Spleen (tissue), 11 donors: ENCODE results near the gene IL10. TPM values are rescaled to one million over a fixed set of nuclear protein-coding genes. Genes with fewer than 3 reads are reported as not detected.

Experiments used
- DNase-seq: peaks from one replicate; pipeline ENCODE4 v3.0.0-alpha.2; 2020
- H3K27ac ChIP-seq, 8 donors: fragments of 200-600 bp; sonication (generic) in 7 of 8; 1 replicate in 4 of 8; 2 replicates in 4 of 8; pipeline versions ENCODE4 v1.5.0 to v1.8.0; 2016 to 2021; ENCODE audit warnings: inconsistent platforms in 4 of 8, mild to moderate bottlenecking in 4 of 8, moderate library complexity in 1 of 8
- H3K27me3 ChIP-seq, 7 donors: fragments of 200-600 bp; sonication (generic) in 6 of 7; replicated peaks in 1 of 7; 1 replicate in 4 of 7; 2 replicates in 3 of 7; pipeline versions ENCODE4 v1.5.0 to v1.8.0; 2016 to 2021; ENCODE audit warnings: inconsistent platforms in 3 of 7, mild to moderate bottlenecking in 1 of 7
- H3K36me3 ChIP-seq, 6 donors: fragments of 200-600 bp; sonication (generic) in 5 of 6; 1 replicate in 4 of 6; 2 replicates in 2 of 6; pipeline versions ENCODE4 v1.5.0 to v1.8.0; 2016 to 2021; ENCODE audit warnings: inconsistent platforms in 2 of 6
- H3K4me1 ChIP-seq, 6 donors: fragments of 200-600 bp; sonication (generic) in 5 of 6; 1 replicate in 3 of 6; 2 replicates in 3 of 6; pipeline versions ENCODE4 v1.5.0 to v1.8.0; 2016 to 2021; ENCODE audit warnings: inconsistent platforms in 3 of 6
- H3K4me3 ChIP-seq, 8 donors: fragments of 200-600 bp; sonication (generic) in 7 of 8; 1 replicate in 4 of 8; 2 replicates in 4 of 8; pipeline versions ENCODE4 v1.5.0 to v1.8.0; 2016 to 2021; ENCODE audit warnings: inconsistent platforms in 4 of 8, mild to moderate bottlenecking in 4 of 8, moderate library complexity in 2 of 8
- H3K9me3 ChIP-seq, 8 donors: fragments of 200-600 bp; sonication (generic) in 7 of 8; 1 replicate in 4 of 8; 2 replicates in 4 of 8; pipeline versions ENCODE4 v1.5.0 to v1.8.0; 2016 to 2021; ENCODE audit warnings: inconsistent platforms in 4 of 8
- POLR2A ChIP-seq, 3 donors: fragments of 450-650 bp; IDR thresholded peaks; one replicate each; pipeline ENCODE4 v1.5.1; 2017; ENCODE audit warnings: antibody characterized with exemption in 3 of 3, mild to moderate bottlenecking in 1 of 3
- POLR2AphosphoS5 ChIP-seq, 3 donors: sonication (generic); formaldehyde crosslinking; IDR thresholded peaks; one replicate each; pipeline ENCODE4 v1.5.1; 2017; ENCODE audit warnings: antibody characterized with exemption in 3 of 3
- WGBS, 5 donors: extraction: QIAGEN DNeasy Blood & Tissue Kit in 3 of 5; methylation state at CpG; one replicate each; pipeline versions ENCODE4 v1.1.5 to v1.1.7; 2013 to 2018; 5-methylcytosine and 5-hydroxymethylcytosine counted together
- intact Hi-C: fragments of 100-400 bp; cut with DNase I; formaldehyde crosslinking; loops from one replicate; pipeline ENCODE4 v1.15.0; 2023; ENCODE audit warnings: low total_unique reads
- polyA plus RNA-seq, 3 donors: library from polyadenylated mRNA; stranded (reverse); fragments of 200-250 nt; gene quantifications; one replicate each; pipeline ENCODE4 v1.2.1, GENCODE V29; 2013
- total RNA-seq, 7 donors: library from RNA; depleted of rRNA in 3 of 7; stranded (reverse); fragments of >200 nt in 3 of 7; fragmentation: NEBNext Ultra II Directional in 4 of 7; extraction: Animal tissue kit (Norgen Biotek cat#: 25700) in 4 of 7; gene quantifications; one replicate each; pipeline versions ENCODE4 v1.1.0 to v1.2.1, GENCODE V29; 2016 to 2021
- TF ChIP-seq, protein P1 (sequence below), 11 experiments: fragments of 200-600 bp in 7 of 11; fragments of 450-650 bp in 4 of 11; sonication (generic) in 4 of 11; IDR thresholded peaks in 8 of 11; conservative IDR thresholded peaks in 3 of 11; 1 replicate in 7 of 11; 2 replicates in 4 of 11; pipeline versions ENCODE4 v1.4.0 to v1.8.0; 2016 to 2021; ENCODE audit warnings: antibody characterized with exemption in 11 of 11, inconsistent platforms in 4 of 11, mild to moderate bottlenecking in 1 of 11
- donor health status: healthy with polysubstance abuse.
- donor health status: DM: no; HTN: no; CAD: no; lungs with moderate emphysema.
- donor health status: DM: no; HTN: no; CAD: no.
- donor health status: Bipolar disorder and iron deficiency.
- donor health status: healthy.
- donor health status: DM: no; HTN: no; CAD: no.
- donor health status: DM: yes; HTN: yes; CAD: no.

Gene IL10
- total and polyA plus RNA-seq, 10 donors, result 3.0 to 23.2 (median 5.2) TPM

DNA sequence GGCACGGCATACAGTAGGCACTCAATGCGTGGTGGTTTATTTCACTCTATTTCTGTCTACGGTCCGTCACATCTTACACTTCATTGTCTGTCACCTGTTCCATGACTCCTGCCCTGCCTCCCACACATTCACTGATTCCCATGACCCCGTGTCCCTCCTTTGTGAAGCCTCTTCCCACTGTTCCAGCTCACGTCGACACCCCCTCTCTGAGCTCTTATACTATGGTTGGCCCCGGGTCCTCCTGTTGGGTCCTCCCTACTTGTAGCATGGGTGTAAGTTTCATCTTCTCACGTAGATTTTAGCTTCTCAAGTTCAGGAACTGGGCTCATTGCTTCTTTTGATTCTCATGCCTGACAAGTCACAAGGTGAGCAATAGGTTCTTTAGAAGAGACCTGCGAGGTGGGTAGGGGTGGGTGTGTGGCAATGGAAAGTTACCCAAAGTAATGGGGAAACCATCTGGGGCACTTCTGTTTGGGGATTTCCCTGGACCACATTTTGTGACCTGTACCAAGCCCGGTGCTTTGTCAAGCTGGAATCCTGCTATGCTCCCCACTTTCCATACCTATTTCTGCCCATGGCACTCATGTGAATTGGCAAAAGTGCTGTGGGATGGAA, 22.1 kb upstream of the IL10 start:
- Histone ChIP-seq H3K4me1 (peaks cover 0 to 72% (median 25%) of the 10 kb centered on the region in 6 donors), H3K9me3 (no peaks in the 10 kb centered on the region), H3K36me3 (no peaks in the 10 kb centered on the region), H3K4me3 (no peak overlapping the region), H3K27me3 (no peaks in the 10 kb centered on the region), H3K27ac (peak overlapping the region in 1 of 8 donors; percentile 9)
- no peak for TF ChIP-seq POLR2AphosphoS5 (IDR thresholded peaks at IDR 0.05)
- TF ChIP-seq, protein P1, sequence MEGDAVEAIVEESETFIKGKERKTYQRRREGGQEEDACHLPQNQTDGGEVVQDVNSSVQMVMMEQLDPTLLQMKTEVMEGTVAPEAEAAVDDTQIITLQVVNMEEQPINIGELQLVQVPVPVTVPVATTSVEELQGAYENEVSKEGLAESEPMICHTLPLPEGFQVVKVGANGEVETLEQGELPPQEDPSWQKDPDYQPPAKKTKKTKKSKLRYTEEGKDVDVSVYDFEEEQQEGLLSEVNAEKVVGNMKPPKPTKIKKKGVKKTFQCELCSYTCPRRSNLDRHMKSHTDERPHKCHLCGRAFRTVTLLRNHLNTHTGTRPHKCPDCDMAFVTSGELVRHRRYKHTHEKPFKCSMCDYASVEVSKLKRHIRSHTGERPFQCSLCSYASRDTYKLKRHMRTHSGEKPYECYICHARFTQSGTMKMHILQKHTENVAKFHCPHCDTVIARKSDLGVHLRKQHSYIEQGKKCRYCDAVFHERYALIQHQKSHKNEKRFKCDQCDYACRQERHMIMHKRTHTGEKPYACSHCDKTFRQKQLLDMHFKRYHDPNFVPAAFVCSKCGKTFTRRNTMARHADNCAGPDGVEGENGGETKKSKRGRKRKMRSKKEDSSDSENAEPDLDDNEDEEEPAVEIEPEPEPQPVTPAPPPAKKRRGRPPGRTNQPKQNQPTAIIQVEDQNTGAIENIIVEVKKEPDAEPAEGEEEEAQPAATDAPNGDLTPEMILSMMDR (IDR thresholded peaks at IDR 0.05 in 8 of 11, conservative IDR thresholded peaks at IDR 0.05 in 3 of 11), result no peak
- no peak for TF ChIP-seq POLR2A (IDR thresholded peaks at IDR 0.05)
- intact Hi-C loops, result no loop called here
- DNase-seq, result no peak
- 73 to 83% (median 79%) methylated on average over 11 of the region's 11 CpGs for WGBS, 5 donors

DNA sequence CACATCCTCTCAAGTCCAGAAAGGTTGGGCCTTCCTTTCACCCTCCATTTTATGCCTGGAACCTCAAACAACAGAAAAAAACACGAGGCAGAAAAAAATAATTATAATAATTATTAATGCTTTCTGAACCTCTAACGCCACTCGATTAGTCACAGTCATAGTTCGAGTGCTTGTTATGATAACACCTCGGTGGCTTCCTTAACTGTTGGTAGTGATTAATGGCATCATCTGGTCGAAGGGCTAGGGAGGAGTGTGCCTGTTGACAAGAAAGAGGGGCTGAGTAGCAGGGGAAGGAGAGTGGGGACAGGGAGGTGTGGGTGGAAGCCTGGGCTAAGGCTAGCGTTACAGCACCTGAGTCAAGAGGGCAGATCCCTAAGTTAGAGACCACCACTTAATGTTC, 21.3 kb upstream of the IL10 start:
- Histone ChIP-seq H3K4me3 (no peak overlapping the region), H3K27me3 (no peaks in the 10 kb centered on the region), H3K27ac (no peak overlapping the region), H3K9me3 (no peaks in the 10 kb centered on the region), H3K36me3 (no peaks in the 10 kb centered on the region), H3K4me1 (peaks cover 0 to 72% (median 25%) of the 10 kb centered on the region in 6 donors)
- WGBS, 5 donors, result 58 to 70% (median 62%) methylated on average over 7 of the region's 7 CpGs
- intact Hi-C loops, result no loop called here
- no peak for DNase-seq
- TF ChIP-seq POLR2A (IDR thresholded peaks at IDR 0.05) (no peak), POLR2AphosphoS5 (IDR thresholded peaks at IDR 0.05) (no peak)
- TF ChIP-seq, protein P1 (IDR thresholded peaks at IDR 0.05 in 8 of 11, conservative IDR thresholded peaks at IDR 0.05 in 3 of 11), result no peak

DNA sequence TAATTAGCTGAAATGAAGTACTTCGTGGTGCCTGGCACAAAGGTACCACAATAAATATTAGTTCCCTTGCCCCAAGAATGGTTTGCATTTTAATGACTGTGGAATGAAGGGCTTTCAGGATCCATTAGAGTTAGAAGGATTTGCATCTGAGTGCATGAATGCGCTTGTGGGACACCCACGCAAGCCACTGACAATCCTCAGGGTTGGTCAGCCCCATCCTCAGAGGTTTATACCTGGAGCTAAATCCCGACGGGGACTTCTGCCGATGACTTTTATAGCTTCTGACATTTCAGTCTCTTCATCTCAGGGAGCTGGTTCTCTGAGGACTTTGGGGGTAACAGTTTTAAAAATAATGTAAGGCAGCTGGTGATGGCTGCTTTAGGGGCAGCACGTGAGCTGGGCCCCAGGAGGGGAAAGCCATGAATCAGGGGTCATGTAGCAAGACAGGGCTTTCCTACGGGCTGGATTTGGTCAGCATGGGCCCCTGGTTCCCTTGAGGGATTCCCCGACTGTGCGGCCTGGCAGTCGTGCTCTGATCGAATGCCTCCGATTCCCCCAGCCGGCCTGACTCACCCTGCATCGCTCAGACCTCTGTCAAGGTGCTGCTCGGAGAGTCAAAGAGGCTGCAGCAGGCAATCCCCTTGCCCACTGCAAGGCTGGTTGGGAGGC, 20.8 kb upstream of the IL10 start:
- 71 to 87% (median 79%) methylated on average over 16 of the region's 16 CpGs for WGBS, 5 donors
- Histone ChIP-seq H3K9me3 (no peaks in the 10 kb centered on the region), H3K27ac (no peak overlapping the region), H3K27me3 (no peaks in the 10 kb centered on the region), H3K4me1 (peaks cover 0 to 68% (median 21%) of the 10 kb centered on the region in 6 donors), H3K36me3 (no peaks in the 10 kb centered on the region), H3K4me3 (no peak overlapping the region)
- DNase-seq, result no peak
- TF ChIP-seq, protein P1 (IDR thresholded peaks at IDR 0.05 in 8 of 11, conservative IDR thresholded peaks at IDR 0.05 in 3 of 11), result no peak
- TF ChIP-seq POLR2AphosphoS5 (IDR thresholded peaks at IDR 0.05), result no peak
- no peak for TF ChIP-seq POLR2A (IDR thresholded peaks at IDR 0.05)
- intact Hi-C loops, result no loop called here

DNA sequence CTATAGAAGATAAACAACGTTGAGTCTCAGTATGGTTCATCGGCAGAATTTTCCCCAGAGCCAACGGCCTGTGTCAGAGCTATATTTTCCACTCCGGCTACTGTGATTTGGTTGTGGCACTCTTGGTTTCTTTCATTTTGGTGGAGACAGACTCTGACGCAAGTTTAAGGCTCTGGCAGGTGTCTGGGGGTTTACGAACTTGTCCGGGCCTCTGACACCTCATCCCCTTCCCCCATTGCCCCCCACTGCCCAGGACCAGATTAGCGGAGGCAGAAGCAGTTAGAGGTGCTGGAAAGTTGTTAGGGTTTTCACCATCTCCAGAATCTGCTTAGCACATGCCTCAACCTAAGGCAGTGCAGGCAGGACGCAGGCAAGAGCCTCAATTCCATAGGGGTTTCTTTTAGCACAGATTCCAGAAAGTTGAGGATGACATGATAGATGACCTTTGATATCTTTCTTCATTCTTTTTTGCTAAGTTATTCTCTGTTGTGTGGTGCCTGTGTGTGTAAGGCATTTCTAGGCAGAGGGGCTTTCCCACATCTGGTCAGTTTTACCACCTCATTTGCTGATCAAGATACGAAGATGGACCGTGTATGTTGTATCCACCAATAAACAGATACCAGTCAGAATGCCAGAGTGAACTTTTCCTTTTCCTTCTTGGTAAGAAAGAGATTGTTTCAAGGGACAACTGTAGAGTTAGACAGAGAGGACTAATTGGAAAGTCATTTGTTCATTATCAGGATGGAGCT, 18.4 kb upstream of the IL10 start:
- Histone ChIP-seq H3K4me3 (no peak overlapping the region), H3K27ac (no peak overlapping the region), H3K36me3 (no peaks in the 10 kb centered on the region), H3K4me1 (peaks cover 0 to 66% (median 17%) of the 10 kb centered on the region in 6 donors), H3K9me3 (no peaks in the 10 kb centered on the region), H3K27me3 (no peaks in the 10 kb centered on the region)
- 72 to 82% (median 75%) methylated on average over 11 of the region's 11 CpGs for WGBS, 5 donors
- intact Hi-C loops, result no loop called here
- no peak for DNase-seq
- TF ChIP-seq, protein P1 (IDR thresholded peaks at IDR 0.05 in 8 of 11, conservative IDR thresholded peaks at IDR 0.05 in 3 of 11), result no peak
- TF ChIP-seq POLR2AphosphoS5 (IDR thresholded peaks at IDR 0.05) (no peak), POLR2A (IDR thresholded peaks at IDR 0.05) (no peak)
